ENCODE measurements around the gene PROM2.

GRCh38 chr2:95283562-95283961 is 9.3 kb downstream of the PROM2 start:
- TF ChIP-seq CTCF (IDR thresholded peaks at IDR 0.05; ENCODE audit: insufficient read depth, low read depth, low read length): no peak
- TF ChIP-seq EZH2 (IDR thresholded peaks at IDR 0.05; ENCODE audit: insufficient read depth, low read length): no peak
